NB4 (cell line): Measurements from ENCODE around the gene ZNF534.
A peak's percentile ranks its signal among the peaks of the same experiment; 100 is the strongest.
"Not testable (repeated sequence)": the region's sequence is repeated elsewhere in the genome, so short reads cannot be mapped to it uniquely, and the experiment has no call there.

Source experiments
- DNase-seq: peaks from one replicate; pipeline ENCODE4 v3.0.0; 2010; ENCODE audit warnings: low read depth
- H3K4me3 ChIP-seq: one replicate; pipeline ENCODE4 v1.5.1; 2011; ENCODE audit warnings: mild to moderate bottlenecking, low read depth, low read length, moderate library complexity
- MYC ChIP-seq: IDR thresholded peaks from 2 replicates; pipeline ENCODE4 v1.6.1; 2011; ENCODE audit warnings: low read depth, low read length
- POLR2A ChIP-seq: IDR thresholded peaks from 2 replicates; pipeline ENCODE4 v1.6.1; 2011; ENCODE audit warnings: mild to moderate bottlenecking; ENCODE audit not compliant: insufficient read length; ENCODE audit errors: extremely low read depth
- TF ChIP-seq, protein P1 (sequence below): IDR thresholded peaks from one replicate; pipeline ENCODE4 v1.5.1; 2012; ENCODE audit warnings: low read depth, low read length
- TF ChIP-seq, protein P2 (sequence below): IDR thresholded peaks from 2 replicates; pipeline ENCODE4 v1.6.1; 2011; ENCODE audit warnings: low read depth, low read length

ZNF534 gene

DNA sequence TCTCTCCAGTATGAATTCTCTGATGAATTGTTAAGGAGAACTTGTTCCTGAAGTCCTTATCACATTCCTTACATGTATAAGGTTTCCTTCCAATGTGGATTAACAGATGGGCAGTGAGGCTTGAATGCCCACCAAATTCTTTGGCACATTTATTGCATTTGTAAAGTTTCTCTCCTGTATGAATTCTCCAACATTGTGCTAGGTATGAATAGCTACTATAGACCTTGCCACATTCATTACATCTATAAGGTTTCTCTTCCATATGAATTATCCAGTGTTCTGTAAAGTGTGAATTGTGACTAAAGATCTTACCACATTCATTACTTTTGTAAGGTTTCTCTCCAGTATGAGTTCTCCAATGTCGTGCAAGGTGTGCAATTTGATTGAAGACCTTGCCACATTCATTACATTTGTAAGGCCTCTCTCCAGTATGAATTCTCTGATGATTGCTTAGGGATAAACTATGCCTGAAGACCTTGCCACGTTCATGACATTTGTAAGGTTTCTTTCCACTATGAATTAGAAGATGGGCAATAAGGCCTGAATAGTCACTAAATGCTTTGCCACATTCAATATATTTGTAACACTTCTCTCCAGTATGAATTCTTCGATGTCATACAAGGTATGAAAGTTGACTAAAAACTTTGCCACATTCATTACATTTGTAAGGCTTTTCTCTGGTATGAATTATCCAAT, 44.9 kb downstream of the ZNF534 start:
- TF ChIP-seq POLR2A (no peak), MYC (no peak)
- TF ChIP-seq, protein P1, sequence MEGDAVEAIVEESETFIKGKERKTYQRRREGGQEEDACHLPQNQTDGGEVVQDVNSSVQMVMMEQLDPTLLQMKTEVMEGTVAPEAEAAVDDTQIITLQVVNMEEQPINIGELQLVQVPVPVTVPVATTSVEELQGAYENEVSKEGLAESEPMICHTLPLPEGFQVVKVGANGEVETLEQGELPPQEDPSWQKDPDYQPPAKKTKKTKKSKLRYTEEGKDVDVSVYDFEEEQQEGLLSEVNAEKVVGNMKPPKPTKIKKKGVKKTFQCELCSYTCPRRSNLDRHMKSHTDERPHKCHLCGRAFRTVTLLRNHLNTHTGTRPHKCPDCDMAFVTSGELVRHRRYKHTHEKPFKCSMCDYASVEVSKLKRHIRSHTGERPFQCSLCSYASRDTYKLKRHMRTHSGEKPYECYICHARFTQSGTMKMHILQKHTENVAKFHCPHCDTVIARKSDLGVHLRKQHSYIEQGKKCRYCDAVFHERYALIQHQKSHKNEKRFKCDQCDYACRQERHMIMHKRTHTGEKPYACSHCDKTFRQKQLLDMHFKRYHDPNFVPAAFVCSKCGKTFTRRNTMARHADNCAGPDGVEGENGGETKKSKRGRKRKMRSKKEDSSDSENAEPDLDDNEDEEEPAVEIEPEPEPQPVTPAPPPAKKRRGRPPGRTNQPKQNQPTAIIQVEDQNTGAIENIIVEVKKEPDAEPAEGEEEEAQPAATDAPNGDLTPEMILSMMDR = no peak
- TF ChIP-seq, protein P2, sequence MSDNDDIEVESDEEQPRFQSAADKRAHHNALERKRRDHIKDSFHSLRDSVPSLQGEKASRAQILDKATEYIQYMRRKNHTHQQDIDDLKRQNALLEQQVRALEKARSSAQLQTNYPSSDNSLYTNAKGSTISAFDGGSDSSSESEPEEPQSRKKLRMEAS = no peak
- peak; percentile 21 for DNase-seq
- H3K4me3 ChIP-seq = no peak overlapping the region

DNA sequence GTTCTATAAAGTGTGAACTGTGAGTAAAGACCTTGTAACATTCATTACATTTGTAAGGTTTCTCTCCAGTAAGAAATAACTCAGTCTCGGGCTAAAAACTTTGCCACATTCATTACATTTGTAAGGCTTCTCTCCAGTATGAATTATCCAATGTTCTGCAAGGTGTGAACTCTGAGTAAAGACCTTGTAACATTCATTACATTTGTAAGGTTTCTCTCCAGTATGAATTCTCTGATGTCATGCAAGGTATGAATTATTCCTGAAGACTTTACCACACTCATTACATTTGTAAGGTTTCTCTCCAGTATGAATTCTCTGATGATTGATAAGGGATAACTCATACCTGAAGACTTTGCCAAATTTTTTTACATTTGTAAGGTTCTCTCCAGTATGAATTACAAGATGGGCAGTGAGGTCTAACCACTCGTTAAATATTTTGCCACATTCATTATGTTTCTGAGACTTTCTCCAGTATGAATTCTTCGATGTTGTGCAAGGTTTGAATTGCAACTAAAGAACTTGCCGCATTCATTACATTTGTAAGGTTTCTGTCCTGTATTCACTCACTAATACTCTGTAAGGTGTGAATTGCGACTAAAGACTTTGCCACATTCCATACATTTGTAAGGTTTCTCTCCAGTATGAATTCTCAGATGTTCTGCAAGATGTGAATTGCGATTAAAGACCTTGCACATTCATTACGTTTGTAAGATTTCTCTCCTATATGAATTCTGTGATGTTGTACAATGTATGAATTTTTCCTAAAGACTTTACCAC, 45.6 kb downstream of the ZNF534 start:
- no peak for DNase-seq
- no peak overlapping the region for H3K4me3 ChIP-seq
- TF ChIP-seq MYC (no peak), POLR2A (no peak)
- TF ChIP-seq, protein P1 = no peak
- TF ChIP-seq, protein P2 = no peak

DNA sequence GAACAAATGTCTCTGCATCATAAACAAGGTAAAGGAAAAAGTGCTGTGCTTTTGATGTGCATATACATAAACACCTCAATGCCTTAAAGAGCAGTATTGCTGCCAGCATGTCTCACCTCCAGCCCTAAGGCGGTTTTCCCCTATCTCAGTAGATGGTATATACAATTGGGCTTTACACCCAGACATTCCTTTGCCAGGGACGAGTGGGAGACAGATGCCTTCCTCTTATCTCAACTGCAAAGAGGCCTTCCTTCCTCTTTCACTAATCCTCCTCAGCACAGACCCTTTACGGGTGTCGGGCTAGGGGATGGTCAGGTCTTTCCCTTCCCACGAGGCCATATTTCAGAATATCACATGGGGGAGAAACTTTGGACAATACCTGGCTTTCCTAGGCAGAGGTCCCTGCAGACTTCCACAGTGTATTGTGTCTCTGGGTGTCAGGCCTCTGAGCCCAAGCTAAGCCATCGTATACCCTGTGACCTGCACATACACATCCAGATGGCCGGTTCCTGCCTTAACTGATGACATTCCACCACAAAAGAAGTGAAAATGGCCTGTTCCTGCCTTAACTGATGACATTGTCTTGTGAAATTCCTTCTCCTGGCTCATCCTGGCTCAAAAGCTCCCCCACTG, 55.3 kb downstream of the ZNF534 start:
- H3K4me3 ChIP-seq, DNase-seq: not testable (repeated sequence)

DNA sequence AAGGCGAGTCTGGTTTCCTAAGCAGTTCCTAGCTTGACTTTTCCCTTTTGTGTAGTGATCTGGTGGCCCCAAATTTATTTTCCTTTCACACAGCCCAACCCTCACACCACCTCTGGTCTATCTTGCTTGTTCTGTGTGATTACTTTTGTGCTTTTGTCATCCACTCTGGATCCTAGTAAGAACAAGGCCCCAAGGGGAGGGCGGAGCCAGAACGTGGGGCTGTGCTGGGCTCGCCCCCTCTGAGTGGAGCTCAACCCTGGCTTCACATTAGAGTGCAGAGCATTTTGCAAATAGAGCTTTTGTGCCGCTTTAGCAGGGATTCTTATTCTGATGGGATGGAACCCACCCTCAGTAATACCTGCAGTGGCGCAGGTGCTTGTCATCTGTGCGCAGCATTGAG, 56.1 kb downstream of the ZNF534 start:
- H3K4me3 ChIP-seq = not testable (repeated sequence)

DNA sequence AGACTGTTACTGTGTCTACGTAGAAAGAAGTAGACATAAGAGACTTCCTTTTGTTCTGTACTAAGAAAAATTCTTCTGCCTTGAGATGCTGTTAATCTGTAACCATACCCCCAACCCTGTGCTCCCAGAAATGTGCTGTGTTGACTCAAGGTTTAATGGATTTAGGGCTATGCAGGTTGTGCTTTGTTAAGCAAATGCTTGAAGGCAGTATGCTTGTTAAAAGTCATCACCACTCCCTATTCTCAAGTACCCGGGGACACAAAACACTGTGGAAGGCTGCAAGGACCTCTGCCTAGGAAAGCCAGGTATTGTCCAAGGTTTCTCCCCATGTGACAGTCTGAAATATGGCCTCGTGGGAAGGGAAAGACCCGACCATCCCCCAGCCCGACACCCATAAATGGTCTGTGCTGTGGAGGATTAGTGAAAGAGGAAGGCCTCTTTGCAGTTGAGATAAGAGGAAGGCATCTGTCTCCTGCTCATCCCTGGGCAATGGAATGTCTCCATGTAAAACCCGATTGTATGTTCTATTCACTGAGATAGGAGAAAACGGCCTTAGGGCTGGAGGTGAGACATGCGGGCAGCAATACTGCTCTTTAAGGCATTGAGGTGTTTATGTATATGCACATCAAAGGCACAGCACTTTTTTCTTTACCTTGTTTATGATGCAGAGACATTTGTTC, 56.8 kb downstream of the ZNF534 start:
- H3K4me3 ChIP-seq, DNase-seq: not testable (repeated sequence)

More for the DNA sequence above, 56.1 kb downstream of the ZNF534 start:
- DNase-seq = not testable (repeated sequence)

DNA sequence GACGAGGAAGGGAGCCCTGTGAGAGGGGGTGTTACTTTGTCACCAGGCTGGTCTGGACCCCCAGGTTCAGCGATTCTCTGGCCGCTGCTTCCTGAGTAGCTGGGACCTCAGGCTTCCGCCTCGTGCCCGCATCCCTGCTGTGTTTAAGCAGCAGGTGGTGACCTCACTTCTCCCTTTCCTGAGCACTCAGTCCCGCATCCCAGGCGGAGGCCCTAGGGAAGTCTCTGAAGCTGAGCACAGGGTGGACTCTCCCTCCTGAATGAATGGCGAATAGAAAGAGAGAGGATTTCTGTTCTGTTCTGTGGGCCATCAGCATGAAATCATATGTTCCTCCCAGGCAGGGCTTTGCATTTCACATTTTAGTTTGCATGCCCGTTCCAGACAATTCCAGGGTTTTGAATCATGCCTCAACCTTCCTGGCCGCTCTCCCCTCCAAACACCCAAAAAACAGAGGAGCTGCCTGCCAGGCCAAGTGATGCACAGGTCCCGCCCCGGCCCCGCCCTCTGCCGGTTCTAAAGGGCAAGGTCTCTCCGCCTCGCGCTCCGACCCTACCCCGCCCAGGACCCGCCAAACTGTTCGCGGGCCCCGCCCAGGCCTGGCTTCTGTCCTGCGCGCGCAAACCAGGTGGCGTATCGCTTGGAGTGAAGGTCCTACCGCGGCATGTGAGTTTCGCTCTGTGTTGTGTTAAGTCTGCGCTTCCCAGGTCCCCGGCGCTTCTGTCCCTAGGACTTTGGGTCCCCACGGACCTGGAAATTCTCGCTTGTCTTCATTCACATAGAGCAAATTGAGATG, 63.4 kb downstream of the ZNF534 start:
- TF ChIP-seq POLR2A (no peak), MYC (no peak)
- TF ChIP-seq, protein P1 = no peak
- TF ChIP-seq, protein P2 = no peak
- no peak for DNase-seq
- H3K4me3 ChIP-seq = no peak overlapping the region

DNA sequence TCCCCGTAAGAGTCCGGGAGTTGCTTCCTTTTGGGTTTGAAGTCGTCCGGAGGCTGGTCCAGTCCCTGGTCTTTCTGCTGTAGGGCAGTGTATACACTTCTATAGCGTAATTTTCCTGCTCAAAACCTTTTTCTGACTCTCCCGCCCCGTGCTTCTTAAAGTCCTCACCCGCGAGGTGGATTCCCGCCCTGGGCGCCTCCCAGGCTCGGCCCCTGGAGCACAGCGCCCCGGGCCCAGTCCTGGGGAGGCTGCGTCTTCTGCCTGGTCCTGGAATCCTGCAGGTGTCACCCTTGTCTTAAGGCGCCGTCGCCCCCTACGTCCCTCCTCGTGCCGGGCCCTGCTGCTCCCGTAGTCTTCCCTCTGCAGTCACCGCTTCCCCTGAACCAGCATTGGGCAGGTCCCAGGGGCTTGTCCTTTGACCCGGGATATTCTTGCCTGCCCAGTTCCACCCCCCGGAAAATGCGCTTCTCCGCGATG, 64.1 kb downstream of the ZNF534 start:
- no peak for DNase-seq
- TF ChIP-seq, protein P2 = no peak
- TF ChIP-seq MYC = no peak
- no peak for TF ChIP-seq POLR2A
- TF ChIP-seq, protein P1 = no peak
- no peak overlapping the region for H3K4me3 ChIP-seq
